Measurements from ENCODE around the gene IL1R2. TPM values are rescaled to one million over a fixed set of nuclear protein-coding genes. Genes with fewer than 3 reads are reported as not detected.

IL1R2 gene
- total and polyA plus RNA-seq, 2 experiments from 2014 or later, result not detected

- no peaks in the 10 kb centered on the region for H3K9me3 ChIP-seq (ENCODE audit: low read depth)
- no peaks in the 10 kb centered on the region for H3K36me3 ChIP-seq
- no peak overlapping the region for H3K27ac ChIP-seq
- no peaks in the 10 kb centered on the region for H3K27me3 ChIP-seq
- DNase-seq (ENCODE audit: low read depth in 1 of 2, low spot score in 1 of 2), result no peak
- no peaks in the 10 kb centered on the region for H3K4me1 ChIP-seq (ENCODE audit: low read depth)
- TF ChIP-seq CTCF (IDR thresholded peaks at IDR 0.05; ENCODE audit: low read depth, low read length), result no peak
- no peak overlapping the region for H3K4me3 ChIP-seq
These were observed 16.7 kb downstream of the IL1R2 start for GRCh38 chr2:102008490-102008889.

- no peak for TF ChIP-seq CTCF (IDR thresholded peaks at IDR 0.05; ENCODE audit: low read depth, low read length)
- Histone ChIP-seq H3K27ac (no peak overlapping the region), H3K4me3 (no peak overlapping the region), H3K4me1 (ENCODE audit: low read depth) (no peaks in the 10 kb centered on the region), H3K9me3 (ENCODE audit: low read depth) (no peaks in the 10 kb centered on the region), H3K27me3 (no peaks in the 10 kb centered on the region), H3K36me3 (no peaks in the 10 kb centered on the region)
- DNase-seq (ENCODE audit: low read depth in 1 of 2, low spot score in 1 of 2), result no peak
These were observed 17.8 kb downstream of the IL1R2 start for GRCh38 chr2:102009557-102009956.

- Histone ChIP-seq H3K27ac (no peak overlapping the region), H3K4me3 (no peak overlapping the region), H3K27me3 (no peaks in the 10 kb centered on the region), H3K36me3 (no peaks in the 10 kb centered on the region), H3K4me1 (ENCODE audit: low read depth) (no peaks in the 10 kb centered on the region), H3K9me3 (ENCODE audit: low read depth) (no peaks in the 10 kb centered on the region)
- DNase-seq (ENCODE audit: low read depth in 1 of 2, low spot score in 1 of 2), result no peak
- TF ChIP-seq CTCF (IDR thresholded peaks at IDR 0.05; ENCODE audit: low read depth, low read length), result no peak
These were observed 19.1 kb downstream of the IL1R2 start for GRCh38 chr2:102010902-102011301.

- Histone ChIP-seq H3K27ac (no peak overlapping the region), H3K27me3 (no peaks in the 10 kb centered on the region), H3K4me1 (ENCODE audit: low read depth) (no peaks in the 10 kb centered on the region), H3K4me3 (no peak overlapping the region), H3K9me3 (ENCODE audit: low read depth) (no peaks in the 10 kb centered on the region), H3K36me3 (no peaks in the 10 kb centered on the region)
- no peak for DNase-seq (ENCODE audit: low read depth in 1 of 2, low spot score in 1 of 2)
- TF ChIP-seq CTCF (IDR thresholded peaks at IDR 0.05; ENCODE audit: low read depth, low read length), result no peak
These were observed 20.4 kb downstream of the IL1R2 start for GRCh38 chr2:102012061-102012614.

- Histone ChIP-seq H3K36me3 (no peaks in the 10 kb centered on the region), H3K27me3 (no peaks in the 10 kb centered on the region), H3K4me3 (no peak overlapping the region), H3K27ac (no peak overlapping the region), H3K4me1 (ENCODE audit: low read depth) (no peaks in the 10 kb centered on the region), H3K9me3 (ENCODE audit: low read depth) (no peaks in the 10 kb centered on the region)
- DNase-seq (ENCODE audit: low read depth in 1 of 2, low spot score in 1 of 2), result no peak
- TF ChIP-seq CTCF (IDR thresholded peaks at IDR 0.05; ENCODE audit: low read depth, low read length), result no peak
These were observed 21.7 kb downstream of the IL1R2 start for GRCh38 chr2:102013206-102014040.
